GM12872 (cell line): Measurements from ENCODE around the gene RPL29.

Source experiments
- TF ChIP-seq, protein P1 (sequence below): IDR thresholded peaks from 3 replicates; pipeline ENCODE4 v1.5.1; 2011; ENCODE audit warnings: low read depth, mild to moderate bottlenecking, low read length, moderate library complexity; ENCODE audit not compliant: insufficient read depth

The RPL29 gene

DNA sequence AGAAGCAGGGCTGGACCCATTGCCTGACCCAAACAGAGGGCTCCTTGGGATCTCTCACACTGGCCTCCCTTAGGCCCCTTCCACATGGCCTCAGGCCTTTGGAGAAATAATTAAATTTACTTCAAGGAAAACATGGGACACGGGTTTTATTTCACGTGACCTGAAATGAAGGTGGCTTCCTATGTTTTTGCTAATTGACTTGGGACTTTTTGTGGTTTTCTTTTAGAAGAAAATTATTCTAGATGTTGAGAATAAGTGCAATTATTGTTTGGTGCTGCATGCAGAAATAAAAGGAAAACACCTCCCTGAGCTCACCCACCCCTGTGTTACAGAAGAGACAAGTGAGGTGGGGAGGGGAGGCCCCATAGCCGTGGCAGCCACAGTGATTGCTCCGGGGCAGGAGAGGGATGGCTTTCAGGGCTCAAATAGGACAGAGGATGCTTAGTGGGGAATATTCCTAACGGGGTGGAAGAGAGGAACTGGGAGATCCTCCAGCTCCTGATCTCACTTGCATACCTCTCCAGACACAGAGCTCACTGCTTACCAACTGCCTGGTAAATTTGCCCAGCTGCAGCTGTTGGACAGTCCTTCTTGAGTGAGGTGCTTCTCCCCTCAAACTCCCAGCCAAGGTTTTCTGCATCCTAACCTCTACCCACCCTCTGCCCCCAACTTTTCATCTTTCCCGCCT is 29.2 kb upstream of the RPL29 start:
- TF ChIP-seq, protein P1, sequence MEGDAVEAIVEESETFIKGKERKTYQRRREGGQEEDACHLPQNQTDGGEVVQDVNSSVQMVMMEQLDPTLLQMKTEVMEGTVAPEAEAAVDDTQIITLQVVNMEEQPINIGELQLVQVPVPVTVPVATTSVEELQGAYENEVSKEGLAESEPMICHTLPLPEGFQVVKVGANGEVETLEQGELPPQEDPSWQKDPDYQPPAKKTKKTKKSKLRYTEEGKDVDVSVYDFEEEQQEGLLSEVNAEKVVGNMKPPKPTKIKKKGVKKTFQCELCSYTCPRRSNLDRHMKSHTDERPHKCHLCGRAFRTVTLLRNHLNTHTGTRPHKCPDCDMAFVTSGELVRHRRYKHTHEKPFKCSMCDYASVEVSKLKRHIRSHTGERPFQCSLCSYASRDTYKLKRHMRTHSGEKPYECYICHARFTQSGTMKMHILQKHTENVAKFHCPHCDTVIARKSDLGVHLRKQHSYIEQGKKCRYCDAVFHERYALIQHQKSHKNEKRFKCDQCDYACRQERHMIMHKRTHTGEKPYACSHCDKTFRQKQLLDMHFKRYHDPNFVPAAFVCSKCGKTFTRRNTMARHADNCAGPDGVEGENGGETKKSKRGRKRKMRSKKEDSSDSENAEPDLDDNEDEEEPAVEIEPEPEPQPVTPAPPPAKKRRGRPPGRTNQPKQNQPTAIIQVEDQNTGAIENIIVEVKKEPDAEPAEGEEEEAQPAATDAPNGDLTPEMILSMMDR: no peak

DNA sequence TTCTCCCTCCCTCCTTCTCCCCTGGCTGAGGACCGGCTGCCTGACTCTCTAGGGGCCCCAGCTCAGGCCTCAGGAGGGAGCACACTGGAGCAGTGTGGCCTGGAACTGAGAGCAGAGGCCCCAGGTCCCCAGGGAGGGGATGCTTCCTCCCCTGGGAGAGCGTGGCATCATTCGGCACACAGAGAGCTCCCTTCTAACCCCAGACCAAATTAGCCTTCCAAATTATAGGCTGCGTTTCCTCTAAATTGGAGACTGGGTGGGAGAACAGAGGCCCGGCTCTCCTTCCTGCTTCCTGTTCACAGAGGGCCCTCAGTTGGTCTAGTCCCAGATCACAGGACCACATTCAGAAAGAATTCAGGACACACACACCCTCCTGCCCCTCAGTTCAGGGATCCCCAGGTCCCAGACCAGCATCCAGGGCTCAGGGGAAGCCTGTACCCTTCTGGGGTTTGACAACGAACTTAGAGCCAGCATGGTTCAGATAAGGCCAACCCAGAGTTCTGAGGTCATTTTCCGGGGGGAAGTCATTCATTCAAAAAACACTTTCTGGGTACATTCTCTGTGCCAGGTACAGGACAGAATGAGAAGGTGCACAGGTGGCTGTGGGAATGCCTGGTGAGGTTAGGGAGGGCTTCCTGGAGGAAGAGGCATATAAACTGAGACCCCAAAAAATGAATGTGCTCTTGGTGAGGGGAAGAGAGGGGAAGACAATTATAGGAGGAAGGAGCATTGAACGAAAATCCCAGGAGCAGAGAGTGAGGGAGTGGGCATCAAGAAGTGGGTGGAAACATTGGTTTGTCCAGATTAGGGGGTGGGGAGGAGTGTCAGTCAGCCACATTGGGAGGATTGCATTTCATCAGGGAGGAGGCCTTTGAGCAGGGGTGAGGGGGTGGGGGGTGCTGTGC is 28.4 kb upstream of the RPL29 start:
- TF ChIP-seq, protein P1: no peak

DNA sequence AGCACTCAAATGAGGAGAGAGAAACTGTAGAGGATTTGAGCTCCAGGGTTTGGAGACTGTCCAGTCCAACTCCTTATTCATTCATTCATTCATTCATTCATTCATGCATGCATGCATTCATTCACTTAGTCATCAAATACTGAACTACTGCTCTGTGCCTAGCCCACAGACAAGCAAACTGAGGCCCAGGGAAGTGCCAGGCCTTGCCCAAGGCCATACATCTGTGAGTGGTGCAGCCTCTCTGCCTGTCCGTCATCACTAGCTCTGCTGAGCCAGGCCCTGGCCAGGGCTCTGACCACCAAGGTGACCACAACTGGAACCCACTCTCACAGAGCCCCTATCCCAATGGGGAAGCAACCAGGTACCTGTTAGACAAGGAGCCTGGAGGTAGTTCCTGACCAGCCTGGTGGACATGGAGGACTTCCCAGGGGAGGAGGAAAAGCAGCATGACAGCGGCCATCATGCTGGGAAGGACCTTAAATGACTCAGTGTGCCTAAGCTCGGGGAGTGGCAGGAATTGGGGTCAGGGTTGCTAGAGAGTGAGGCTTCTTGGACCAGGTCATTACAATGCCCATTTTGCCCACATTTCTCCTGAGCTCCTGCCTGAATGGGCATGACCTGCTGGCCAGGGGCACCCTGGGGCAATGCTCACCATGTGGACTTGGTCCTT is 27.5 kb upstream of the RPL29 start:
- TF ChIP-seq, protein P1: no peak

DNA sequence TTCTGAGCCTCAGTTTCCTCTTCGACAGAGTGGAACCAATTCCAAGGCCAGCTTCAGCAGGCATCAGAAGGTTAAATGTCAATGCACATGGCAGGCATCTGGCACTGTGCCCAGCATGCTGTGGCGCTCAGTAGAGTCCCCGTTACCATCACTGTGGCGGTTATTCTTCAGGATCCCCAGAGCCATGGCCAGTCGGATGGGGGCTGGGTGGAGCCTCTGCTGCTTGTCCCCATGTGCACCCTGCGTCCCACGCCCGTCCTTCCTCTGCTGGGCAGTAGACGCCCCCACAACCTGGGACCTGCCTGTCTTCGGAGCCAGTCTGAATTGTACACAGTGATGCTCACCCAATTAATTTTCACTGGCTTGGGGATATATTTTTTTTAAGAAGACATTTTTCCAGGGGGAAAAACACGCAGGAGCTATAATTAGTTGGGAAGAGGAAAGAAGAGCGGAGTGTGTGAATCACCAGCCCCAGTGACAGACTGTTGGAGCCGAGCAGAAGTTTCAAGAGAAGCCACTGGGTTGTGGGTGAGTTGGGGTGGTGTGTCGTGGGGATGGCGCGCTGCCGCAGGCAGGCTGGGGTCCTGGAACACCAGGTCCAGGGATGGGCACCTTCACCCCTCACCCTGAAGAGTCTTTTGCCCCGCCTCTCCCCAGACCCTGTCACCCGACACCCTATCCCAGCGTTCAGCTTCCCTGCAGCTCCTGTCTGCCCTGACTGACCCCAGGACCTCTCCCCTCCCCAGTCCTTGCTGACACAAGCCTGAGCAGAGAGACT is 26.8 kb upstream of the RPL29 start:
- TF ChIP-seq, protein P1: no peak

DNA sequence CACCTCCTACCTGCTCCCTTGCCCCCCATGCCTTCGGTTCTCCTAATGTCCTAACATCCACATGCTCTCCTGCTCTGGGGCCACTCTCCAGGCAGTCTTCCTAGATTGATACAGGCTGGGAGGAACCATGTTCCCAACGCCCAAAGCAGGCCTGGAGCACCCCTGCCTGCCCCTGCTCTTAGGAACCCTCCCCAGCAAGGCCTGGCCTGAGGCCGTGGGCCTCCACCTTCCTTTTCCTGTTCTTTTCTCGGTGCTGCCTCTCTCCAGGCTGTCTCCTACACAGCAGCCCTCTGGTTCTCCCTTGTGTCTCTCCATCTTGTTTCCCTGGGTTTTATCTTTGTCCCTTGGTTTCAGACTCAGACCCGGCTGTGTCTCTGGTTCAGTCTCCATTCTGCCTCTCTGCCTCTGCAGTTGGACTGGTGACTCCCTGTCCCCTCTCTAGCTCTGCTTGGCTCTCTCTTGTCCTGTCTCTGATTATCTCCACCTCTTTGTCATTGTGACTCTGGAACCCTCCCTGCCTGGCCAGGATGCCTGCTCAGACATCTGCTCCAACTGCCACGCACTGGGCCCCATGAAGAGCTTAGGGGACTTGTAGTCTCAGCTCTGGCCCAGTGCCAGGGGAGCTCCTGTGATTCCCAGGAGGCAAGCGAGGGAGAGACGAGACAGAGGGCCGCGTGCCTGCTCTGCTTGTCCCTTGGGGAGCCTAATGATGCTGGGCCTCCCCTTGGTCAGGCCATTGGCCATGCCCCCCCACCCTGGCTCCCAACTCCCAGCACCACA is 26.0 kb upstream of the RPL29 start:
- TF ChIP-seq, protein P1: no peak

DNA sequence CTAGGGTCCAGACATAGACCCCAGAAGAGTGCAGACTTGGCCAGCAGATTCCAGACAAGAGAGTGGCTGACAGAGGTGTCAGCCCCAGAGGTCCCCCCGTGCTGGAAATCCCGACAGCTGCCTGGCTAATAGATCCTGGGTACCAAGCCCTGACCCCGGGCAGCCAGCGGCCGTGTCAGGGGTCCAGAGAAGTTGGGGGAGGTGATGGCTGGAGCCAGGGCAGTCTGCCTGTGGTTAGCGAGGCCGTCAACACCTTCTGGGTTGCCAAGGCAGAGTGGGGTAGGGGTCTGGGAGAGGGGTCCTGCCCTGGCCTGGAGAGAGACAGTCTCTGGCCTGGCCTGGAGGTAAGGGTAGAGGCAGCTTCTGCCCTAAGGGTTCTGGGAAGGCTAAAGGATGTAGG is 25.1 kb upstream of the RPL29 start:
- TF ChIP-seq, protein P1: no peak
